ENCODE results near the gene MAP1LC3A. TPM values are rescaled to one million over a fixed set of nuclear protein-coding genes. Genes with fewer than 3 reads are reported as not detected.

MAP1LC3A gene
- total and polyA plus RNA-seq, 12 donors, result 61.5 to 137 (median 74.6) TPM

DNA sequence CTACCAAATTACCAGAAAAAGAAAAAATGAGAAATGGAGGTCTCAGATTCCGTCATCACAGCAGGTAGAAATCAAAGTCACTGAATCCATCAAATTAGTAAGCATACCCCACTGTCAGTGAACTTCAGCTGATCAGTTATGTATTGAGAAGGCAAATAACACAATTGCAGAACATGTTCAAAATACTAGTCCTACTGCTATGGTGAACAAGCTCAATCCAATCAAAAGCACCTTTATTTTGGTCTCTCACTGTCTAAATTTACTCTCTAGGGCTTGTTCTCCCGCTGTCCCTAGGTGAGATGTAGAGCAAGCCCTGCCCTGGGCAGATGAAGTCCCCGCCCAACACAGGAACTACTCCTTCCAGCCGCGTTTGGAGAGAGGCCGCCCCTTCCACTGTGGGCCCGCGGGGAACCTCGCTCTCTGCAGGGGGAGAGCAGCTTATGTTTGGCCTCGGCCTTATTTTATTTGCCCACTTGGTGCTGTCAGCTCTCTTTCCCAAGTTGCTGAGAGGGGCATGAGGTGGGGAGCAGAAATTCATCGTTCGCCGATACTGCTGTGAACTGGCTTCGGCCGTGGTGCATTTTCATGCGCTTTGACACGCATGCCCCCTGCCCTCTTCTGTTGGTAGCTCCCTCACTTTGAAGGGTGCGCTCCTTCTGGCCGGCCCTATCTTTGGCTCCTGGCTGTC lies 14.3 kb upstream of the MAP1LC3A start:
- 20 to 21% methylated on average over 19 of the region's 19 CpGs for WGBS, 2 donors
- ATAC-seq (peak in 4 of 8 donors; percentile 62 to 70 (median 62)), DNase-seq (no peak)
- H3K4me1 ChIP-seq, result peaks cover 0 to 38% (median 15%) of the 10 kb centered on the region in 9 donors
- intact Hi-C loops (cut with DNase I), result loop anchor here in 2 of 10 donors (5.0 kb wide), 1 partner anchor 163 kb away; no protein-coding TSS in a partner anchor
- no peak overlapping the region for H3K27ac ChIP-seq
- no peaks in the 10 kb centered on the region for H3K27me3 ChIP-seq
- H3K36me3 ChIP-seq, result peaks cover 0 to 33% (median 19%) of the 10 kb centered on the region in 9 donors
- peak overlapping the region in 4 of 10 donors; percentile 11 to 35 (median 26) for H3K4me3 ChIP-seq
- H3K9me3 ChIP-seq, result no peaks in the 10 kb centered on the region
- TF ChIP-seq, protein P1, sequence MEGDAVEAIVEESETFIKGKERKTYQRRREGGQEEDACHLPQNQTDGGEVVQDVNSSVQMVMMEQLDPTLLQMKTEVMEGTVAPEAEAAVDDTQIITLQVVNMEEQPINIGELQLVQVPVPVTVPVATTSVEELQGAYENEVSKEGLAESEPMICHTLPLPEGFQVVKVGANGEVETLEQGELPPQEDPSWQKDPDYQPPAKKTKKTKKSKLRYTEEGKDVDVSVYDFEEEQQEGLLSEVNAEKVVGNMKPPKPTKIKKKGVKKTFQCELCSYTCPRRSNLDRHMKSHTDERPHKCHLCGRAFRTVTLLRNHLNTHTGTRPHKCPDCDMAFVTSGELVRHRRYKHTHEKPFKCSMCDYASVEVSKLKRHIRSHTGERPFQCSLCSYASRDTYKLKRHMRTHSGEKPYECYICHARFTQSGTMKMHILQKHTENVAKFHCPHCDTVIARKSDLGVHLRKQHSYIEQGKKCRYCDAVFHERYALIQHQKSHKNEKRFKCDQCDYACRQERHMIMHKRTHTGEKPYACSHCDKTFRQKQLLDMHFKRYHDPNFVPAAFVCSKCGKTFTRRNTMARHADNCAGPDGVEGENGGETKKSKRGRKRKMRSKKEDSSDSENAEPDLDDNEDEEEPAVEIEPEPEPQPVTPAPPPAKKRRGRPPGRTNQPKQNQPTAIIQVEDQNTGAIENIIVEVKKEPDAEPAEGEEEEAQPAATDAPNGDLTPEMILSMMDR (IDR thresholded peaks at IDR 0.05), result no peak

DNA sequence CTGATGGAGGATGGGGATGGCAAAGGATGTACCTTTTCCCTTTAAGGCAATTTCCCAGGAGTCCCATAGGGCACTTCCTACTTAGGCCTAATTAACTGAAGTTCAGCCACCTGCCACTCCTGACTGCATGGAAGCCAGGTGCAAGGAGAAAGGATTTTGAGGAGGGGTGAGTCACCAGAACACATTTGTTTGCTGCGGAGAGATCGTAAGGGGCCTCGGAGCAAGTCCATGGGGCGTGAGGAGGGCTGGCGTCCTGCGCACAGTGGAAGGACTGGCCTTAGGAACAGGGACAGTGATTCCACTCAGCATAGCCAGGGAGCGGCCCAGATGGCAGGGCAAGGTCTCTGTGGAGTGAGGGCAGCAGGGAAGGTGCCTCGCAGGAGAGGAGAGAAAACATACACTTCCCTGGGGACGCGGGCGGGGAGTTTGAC lies 11.8 kb upstream of the MAP1LC3A start:
- no peak for ATAC-seq

DNA sequence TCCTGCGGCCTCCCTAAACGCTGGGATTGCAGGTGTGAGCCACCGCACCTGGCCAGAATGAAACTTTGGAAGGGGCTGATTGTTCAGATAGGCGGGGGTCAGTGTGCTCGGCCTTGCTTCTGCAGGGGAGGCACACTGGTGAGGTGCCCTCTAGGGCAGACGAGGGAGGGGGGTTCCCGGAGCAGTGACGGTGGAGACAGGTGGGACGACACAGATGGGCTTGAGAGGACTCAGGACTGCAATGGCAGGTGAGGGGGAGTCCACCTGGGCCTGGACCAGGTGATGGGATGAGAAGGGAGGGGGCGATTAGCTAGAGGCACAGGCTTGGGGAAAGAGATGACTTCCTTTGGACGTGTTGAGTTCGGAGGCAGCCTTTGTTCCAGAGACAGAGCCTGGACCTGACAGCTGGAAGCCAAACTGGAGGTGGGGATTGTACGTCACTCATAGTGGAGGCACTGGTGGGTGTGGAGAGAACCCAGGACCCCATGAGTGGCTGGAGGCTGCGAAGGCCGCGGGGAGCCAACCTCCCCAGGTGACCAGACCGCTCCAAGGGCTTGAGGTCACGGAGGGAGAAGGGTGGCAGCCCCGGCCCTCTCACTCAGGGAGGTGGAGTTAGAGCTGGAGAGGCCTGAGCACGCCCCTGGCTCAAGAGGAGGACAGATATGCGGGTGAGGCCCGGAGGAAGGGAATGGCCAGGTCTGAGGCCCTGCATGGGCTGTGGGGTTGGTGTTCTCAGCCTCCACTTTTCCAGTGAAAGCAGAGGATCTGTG lies 10.5 kb upstream of the MAP1LC3A start:
- Histone ChIP-seq H3K4me1 (peaks cover 0 to 19% (median 11%) of the 10 kb centered on the region in 9 donors), H3K27me3 (no peaks in the 10 kb centered on the region), H3K36me3 (no peaks in the 10 kb centered on the region), H3K27ac (no peak overlapping the region), H3K4me3 (no peak overlapping the region), H3K9me3 (no peaks in the 10 kb centered on the region)
- WGBS, 2 donors, result 92% methylated on average over 22 of the region's 22 CpGs
- no peak for DNase-seq
- intact Hi-C loops (cut with DNase I), result no loop called here
- TF ChIP-seq, protein P1 (IDR thresholded peaks at IDR 0.05), result no peak
- no peak for ATAC-seq

More for the DNA sequence above, 11.8 kb upstream of the MAP1LC3A start:
- no peaks in the 10 kb centered on the region for H3K9me3 ChIP-seq
- no peaks in the 10 kb centered on the region for H3K27me3 ChIP-seq
- no peak for DNase-seq
- WGBS, 2 donors, result 91 to 92% methylated on average over 11 of the region's 11 CpGs
- no peak overlapping the region for H3K27ac ChIP-seq
- intact Hi-C loops (cut with DNase I), result no loop called here
- H3K4me3 ChIP-seq, result no peak overlapping the region
- H3K4me1 ChIP-seq, result peaks cover 0 to 26% (median 12%) of the 10 kb centered on the region in 9 donors
- H3K36me3 ChIP-seq, result peaks cover 0 to 8% (median 2%) of the 10 kb centered on the region in 9 donors
- TF ChIP-seq, protein P1 (IDR thresholded peaks at IDR 0.05), result no peak

DNA sequence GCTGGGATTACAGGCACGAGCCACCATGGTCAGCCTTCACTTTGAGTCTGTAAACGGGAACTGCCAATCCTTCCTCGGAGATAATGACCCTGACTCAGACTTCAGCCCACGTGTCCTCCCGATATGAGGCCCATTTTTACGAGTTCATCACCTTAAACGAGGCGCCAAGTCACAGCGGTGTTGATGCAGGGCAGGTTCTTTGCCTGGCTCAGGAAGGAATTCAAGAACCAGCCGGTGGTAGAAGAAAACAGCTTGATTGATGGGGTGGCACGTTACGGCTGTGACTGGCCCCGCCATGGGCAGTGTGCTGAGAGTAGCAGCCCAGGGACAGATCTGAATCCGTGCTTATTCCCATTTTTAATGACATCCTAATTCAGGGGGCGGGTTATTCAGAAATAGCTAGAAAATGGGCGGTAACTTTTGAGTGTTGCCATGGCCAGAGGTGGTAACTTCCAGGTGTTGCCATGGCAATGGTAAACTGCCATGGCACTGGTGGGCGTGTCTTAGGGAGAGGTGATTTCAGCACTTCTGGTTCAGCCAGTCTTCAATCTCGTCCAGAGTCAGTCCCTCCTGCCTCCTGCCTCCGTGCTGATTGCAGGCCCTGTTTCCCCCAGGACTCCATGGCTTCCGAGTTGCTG lies 9.1 kb upstream of the MAP1LC3A start:
- intact Hi-C loops (cut with DNase I), result no loop called here
- 71 to 74% methylated on average over 20 of the region's 20 CpGs for WGBS, 2 donors
- TF ChIP-seq, protein P1 (IDR thresholded peaks at IDR 0.05), result no peak
- Histone ChIP-seq H3K27ac (no peak overlapping the region), H3K27me3 (no peaks in the 10 kb centered on the region), H3K9me3 (no peaks in the 10 kb centered on the region), H3K4me3 (no peak overlapping the region), H3K36me3 (no peaks in the 10 kb centered on the region), H3K4me1 (peaks cover 0 to 17% (median 10%) of the 10 kb centered on the region in 9 donors)
- DNase-seq (no peak), ATAC-seq (no peak)
